Erythroblast (primary cell): Measurements from ENCODE around the gene TRAM2.

Experiments used
- GATA1 ChIP-seq: IDR thresholded peaks from 2 replicates; pipeline ENCODE4 v1.6.1; 2011; ENCODE audit warnings: low read depth, mild to moderate bottlenecking, control low read depth, low read length, moderate library complexity
- POLR2A ChIP-seq: IDR thresholded peaks from 2 replicates; pipeline ENCODE4 v1.6.1; 2011; ENCODE audit warnings: mild to moderate bottlenecking, low read length

DNA sequence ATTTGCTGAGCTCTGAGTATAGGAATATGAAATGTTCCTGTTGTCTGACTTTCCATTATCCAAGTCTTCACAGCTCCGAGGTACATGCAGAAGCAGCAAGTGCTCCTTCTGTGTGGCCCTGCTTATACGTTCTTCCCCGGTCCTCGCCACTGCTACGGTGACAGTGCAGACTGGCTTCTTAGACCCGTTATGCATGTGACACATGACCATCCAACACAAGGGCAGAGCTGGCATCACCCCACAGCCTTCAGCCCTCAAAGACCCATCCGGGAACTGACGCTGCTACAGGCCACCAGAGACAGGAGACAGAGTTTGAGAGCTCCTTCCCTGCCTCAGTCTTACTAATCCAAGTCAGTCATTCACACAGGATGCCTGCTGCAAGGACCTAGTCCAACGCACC lies 70.4 kb downstream of the TRAM2 start:
- no peak for TF ChIP-seq POLR2A
- no peak for TF ChIP-seq GATA1
